Activated T-helper 1 cell treated with anti-CD3 and anti-CD28 coated beads, Interleukin-2, amount 50 U/mL, for 16 hours (primary cell): ENCODE measurements around the gene MYOD1.

Experiments
- DNase-seq, 2 donors: peaks; one replicate each; pipeline ENCODE4 v3.0.0-alpha.2; 2020; ENCODE audit warnings: low read depth in 1 of 2, low spot score in 1 of 2

MYOD1 gene

DNA sequence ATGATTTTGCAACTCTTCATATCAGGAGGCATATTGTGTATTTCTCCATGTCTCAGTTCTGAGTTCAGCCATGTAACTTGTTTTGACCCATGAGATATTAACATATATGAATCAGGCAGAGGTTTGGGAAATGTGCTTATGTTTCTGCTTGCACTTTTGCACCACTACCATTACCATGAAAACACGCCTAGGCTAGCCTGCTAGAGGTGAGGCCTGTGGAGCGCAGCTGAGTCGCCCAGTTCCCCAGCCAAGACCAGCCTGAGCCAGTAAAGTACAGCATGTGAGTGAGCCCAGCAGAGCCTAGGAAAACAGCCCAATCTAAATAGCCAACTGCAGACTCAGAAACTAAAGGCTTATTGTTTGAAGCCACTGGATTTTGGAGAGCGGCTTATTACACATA is 18.4 kb upstream of the MYOD1 start:
- no peak for DNase-seq

DNA sequence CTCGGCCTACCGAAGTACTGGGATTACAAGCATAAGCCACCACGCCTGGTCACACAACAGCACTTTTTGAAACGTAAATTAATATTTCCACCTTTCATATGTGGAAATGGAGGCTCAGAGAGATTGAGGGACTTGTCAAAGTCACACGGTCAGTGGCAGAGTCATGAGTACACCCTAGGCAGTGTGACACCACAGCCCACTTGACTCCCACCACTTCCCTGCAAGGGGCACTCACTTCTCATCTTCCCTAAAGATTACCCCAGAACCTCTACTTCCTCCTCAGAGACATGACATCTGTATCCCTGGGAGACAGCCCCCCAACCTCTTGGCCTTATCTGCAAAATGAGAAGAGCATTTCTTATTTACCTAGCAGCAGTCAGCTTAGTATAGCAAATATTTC is 16.5 kb upstream of the MYOD1 start:
- no peak for DNase-seq

DNA sequence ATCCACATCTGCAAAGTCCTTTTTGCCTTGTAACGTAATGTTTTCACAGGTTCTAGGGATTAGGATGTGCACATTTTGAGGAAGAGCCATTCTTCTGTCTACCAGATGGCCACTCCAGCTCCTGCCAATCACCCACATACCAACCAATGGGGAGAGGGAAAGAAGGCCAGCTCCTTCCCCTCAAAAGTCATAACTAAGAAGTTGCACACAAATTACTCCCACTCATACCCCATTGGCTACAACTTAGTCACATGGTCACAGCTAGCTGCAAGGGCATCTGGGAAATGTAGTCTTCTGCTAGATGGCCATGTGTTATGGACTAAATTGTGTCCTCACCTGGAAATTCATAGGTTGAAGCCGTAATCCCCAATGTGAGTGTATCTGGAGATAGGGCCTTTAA is 15.4 kb upstream of the MYOD1 start:
- DNase-seq, result no peak

DNA sequence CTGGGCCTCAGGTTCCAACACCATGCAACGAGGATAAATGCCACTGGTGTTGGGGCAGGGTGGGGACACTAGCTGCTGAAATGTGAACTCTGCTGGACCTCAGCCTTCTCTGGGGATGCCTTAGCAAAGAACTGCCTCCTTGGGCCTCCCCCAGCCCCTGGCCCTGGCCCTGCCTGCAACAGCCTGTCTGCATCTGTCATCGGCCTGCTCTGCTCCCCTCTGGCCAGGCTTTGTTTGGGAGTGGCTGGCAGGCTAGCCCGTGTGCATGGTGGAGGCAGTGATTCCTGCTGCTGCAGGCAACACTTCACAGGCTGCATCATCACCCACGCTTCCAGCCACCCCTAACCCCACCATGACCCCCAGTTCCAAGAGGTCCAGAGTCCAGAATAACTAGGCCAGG is 11.5 kb upstream of the MYOD1 start:
- DNase-seq, result no peak

DNA sequence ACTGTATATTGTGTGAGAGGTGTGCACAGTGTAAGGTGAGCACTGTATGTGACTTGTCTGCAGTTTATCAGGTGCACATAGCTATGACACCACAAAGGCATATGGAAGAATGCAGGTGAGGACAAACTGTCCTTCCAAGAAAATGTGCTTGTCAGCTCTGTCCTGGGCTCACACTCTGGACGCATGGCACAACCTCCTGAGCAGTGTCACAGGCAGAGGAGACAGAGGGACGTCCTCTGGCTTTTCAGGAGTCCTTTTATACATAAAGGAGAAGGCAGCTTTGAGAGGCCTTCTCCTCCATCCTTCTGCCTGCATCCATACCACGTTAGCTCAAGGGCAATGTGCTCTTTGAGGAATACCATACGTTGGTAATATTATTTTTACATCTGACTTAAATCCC is 7.5 kb upstream of the MYOD1 start:
- no peak for DNase-seq

DNA sequence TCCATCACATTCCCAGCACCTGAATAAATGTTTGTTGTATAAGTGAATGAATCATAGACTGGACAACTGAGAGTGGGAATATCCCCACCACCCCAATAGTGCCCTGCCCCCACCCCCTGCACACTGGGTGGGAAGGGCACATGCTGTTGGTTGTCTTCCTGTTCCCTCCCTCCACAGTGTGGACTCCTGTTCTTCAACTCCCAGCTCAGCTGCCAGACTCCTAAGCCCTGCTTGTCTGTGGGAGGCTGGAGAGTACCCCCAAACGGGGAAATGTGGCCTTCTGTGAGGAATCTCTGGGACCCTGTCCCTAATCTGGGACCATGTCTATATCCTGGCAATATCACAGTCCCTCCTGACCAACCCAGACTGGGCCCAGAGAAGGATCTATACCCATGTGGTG is 5.5 kb upstream of the MYOD1 start:
- DNase-seq, result no peak

DNA sequence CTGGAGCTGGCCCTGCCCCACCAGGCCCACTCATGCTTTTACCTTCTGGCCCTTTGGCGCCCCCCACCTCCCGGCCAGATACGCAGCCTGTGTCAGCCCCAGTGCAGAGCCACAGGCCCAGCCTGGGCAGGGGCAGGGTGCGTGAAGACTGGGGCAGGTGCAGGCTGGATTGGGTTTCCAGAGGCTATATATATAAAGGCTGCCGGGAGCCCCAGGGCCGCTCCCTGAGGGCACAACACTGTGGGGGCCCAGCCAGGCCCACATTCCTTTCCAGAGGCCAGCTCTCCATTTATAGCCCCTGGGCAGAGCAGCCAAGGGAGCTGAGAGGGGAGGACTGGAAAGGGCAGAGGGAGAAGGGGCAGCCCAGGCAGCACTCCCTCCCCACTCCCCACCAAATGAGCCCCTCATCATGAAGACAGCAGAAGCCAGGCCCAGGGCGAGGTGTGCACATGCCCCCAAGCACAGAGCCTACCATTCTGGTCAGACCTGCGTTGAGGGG is 5.0 kb upstream of the MYOD1 start:
- DNase-seq, result no peak

DNA sequence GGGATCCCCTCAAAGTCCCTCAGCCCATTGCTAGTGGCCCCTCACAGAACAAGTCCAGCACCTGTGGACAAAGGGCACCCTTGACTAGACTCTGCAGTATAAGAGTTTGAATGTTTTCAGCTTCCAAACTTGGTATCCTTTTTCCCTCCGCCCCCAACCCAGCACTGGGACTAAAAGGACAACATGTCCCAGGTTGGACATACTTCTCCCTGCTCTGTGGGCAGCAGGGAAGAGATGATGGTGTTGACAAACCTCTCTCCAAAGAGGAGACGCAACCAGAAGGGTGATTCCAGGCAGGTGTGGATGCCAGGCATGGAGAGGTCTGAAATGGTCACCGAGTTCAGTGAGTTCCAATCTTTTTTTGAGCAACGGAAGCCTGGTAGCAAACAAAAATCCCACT is 4.5 kb upstream of the MYOD1 start:
- no peak for DNase-seq

DNA sequence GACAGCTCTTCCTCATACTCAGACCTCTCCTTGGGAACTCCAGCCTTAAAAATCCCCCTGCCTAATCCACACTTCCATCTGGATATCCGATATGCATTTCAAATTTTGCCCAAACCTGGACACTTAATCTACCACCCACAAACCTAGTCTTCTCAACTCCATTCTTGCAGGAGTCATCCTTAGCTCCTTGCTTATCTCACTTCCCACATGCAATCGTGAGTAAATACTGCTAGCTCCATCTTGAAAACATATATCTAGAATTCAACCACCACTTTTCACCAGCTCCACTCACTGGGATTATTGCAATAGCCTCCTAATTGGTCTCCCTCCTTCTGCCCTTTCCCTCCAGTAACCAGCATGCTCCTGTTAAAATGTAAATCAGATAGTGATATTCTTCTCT is 2.6 kb upstream of the MYOD1 start:
- DNase-seq, result no peak

DNA sequence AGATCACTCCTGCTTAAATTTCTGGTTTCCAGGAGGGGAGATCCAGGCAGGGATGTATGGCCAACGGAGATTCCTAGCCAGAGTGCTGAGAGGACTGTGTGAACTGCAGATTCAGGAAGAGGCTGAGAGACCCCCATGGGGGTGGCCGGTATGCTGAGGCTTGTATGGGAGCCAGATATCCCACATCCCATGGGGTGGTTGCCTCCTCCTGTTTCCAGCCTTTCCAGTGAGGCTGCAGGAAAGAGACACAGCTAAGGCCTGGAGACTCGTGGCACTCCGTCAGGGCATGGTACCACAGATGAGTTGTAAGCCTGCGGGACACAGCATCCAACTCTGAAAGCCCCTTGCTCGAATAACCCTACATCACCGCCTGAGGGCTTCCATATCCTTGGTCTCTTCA is 1.4 kb upstream of the MYOD1 start:
- DNase-seq, result no peak

DNA sequence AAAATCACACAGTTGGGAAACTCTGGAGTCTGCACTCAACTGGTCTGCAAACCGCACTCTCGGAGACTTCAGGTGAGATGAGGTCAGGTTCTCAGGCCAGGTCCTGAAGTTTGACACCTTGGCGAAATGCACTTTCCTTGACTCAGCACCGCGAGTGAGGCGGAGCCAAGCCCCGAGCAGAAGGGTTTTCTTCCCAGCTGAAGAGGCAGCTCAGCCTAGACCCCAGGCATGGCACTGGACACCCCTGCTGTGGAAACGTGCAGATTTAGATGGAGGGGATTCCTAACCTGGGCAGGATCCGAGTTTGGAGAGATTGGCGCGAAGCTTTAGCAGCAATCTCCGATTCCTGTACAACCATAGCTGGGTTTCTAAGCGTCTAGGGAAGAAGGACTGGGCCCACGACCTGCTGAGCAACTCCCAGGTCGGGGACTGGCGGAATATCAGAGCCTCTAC is 835 bp upstream of the MYOD1 start:
- DNase-seq, result no peak

DNA sequence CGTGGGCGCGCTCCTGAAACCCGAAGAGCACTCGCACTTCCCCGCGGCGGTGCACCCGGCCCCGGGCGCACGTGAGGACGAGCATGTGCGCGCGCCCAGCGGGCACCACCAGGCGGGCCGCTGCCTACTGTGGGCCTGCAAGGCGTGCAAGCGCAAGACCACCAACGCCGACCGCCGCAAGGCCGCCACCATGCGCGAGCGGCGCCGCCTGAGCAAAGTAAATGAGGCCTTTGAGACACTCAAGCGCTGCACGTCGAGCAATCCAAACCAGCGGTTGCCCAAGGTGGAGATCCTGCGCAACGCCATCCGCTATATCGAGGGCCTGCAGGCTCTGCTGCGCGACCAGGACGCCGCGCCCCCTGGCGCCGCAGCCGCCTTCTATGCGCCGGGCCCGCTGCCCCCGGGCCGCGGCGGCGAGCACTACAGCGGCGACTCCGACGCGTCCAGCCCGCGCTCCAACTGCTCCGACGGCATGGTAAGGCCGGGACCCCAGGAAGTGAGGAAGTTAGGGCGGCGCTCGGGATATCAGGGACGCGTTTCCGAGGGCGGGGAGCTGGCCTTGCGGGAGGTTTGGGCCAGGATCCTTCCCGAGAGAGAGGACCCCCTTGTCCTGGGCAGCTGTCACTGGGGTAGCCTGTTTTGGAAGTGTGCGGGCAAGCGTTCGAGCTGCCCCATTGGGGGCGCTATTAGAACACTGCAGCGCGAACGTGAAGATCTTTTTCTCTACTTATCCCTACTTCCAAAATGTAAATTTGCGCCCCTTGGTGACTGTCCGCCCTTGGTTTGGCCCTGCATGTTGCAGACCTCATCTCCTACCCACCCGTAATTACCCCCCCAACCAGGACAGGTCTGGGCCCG is 796 bp downstream of the MYOD1 start:
- DNase-seq, result no peak

DNA sequence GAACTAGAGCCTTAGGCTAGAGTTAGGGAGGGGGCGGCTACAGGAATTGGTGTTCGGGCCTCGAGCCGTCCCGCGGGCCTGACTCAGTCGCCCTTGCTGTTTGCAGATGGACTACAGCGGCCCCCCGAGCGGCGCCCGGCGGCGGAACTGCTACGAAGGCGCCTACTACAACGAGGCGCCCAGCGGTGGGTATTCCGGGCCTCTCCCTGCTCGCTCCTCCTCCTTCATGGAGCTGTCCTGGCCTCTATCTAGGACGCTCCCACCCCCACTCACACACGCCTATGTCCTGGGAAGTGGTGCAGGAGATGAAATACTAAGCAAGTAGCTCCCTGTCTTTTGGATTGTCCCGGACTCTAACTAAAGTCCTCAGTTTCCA is 1.4 kb downstream of the MYOD1 start:
- no peak for DNase-seq

DNA sequence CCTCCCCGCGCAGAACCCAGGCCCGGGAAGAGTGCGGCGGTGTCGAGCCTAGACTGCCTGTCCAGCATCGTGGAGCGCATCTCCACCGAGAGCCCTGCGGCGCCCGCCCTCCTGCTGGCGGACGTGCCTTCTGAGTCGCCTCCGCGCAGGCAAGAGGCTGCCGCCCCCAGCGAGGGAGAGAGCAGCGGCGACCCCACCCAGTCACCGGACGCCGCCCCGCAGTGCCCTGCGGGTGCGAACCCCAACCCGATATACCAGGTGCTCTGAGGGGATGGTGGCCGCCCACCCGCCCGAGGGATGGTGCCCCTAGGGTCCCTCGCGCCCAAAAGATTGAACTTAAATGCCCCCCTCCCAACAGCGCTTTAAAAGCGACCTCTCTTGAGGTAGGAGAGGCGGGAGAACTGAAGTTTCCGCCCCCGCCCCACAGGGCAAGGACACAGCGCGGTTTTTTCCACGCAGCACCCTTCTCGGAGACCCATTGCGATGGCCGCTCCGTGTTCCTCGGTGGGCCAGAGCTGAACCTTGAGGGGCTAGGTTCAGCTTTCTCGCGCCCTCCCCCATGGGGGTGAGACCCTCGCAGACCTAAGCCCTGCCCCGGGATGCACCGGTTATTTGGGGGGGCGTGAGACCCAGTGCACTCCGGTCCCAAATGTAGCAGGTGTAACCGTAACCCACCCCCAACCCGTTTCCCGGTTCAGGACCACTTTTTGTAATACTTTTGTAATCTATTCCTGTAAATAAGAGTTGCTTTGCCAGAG is 2.0 kb downstream of the MYOD1 start:
- no peak for DNase-seq

DNA sequence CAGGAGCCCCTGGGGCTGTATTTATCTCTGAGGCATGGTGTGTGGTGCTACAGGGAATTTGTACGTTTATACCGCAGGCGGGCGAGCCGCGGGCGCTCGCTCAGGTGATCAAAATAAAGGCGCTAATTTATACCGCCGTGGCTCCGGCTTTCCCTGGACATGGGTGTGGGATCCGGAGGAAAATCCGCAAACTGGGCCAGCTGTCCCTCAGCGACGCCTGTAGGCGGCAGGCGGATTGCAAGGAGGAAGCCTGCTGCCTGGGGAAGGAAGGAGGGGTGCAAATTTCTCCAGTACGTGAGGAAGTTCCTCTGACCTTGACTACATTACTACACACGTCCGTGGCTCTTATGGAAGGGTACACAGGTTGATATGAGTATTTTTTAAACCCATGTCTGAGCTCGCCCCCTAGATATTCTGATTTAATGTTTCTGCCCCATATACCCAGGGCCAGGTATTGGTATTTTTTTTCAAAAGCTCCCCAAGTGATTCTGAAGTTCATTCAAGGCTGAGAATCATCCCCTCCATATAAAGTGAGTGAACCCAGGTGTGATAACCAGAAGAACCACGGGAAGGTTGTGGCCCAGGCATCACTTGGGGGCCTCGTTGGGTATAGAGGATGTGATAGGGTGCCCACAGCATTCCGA is 2.8 kb downstream of the MYOD1 start:
- DNase-seq, result no peak

DNA sequence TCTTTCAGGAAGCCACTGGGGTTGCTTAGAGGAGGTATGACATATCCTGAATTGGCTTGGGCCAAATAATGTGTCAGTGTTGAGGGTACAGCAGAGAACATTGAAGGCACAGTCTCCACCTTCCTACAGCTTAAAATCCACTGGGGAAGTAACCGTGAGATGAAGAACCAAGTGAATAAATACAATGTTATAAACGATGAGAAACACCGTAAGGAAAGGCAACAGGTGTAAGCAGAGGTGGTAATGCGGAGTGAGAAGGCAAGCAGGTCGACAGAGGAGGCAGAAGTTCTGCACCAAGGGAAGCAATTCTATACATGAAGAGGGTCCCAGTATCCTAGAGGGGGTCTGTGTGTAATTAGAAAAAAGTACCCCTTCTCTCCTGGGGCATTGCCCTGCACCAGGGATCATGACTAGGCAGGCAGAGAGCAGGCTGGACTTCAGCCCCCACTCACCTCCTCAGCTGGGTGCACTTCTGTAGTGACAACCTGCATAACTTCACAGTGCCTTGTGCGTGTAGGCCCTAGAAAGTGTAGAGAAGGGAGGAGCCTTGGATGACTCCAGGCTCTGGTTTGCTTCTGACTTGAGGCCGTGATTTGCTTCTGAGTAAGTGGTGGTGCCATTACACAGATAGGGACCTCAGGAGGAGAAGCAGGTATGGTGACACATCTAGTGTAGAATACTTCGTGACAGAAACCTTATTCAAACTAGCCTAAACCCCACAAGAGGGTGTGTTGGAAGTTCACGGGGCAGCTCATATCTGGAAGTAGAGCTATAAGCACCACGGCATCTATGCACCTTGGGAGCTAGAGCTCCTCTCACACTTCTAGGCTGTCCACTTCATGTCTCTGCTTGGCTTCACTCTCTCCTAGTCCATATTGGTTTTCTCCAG is 4.9 kb downstream of the MYOD1 start:
- no peak for DNase-seq

DNA sequence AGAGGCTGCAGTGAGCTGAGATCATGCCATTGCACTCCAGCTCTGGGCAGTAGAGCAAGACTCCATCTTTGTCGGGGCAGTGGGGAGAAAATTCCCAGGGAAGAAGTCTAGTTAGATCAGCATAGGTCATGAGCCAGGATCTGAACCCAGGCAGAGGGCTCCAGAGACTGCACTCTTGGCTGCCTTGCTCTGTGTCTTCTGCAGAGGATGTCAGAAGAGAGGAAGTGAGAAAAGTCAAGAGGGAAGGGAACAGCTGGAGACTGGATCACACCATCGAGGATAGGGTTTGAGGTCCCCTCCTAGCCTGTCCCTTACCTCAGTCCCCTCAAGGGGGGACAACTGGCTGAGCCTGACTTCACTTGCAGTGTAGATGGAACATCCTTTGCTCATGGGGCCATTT is 5.8 kb downstream of the MYOD1 start:
- no peak for DNase-seq

DNA sequence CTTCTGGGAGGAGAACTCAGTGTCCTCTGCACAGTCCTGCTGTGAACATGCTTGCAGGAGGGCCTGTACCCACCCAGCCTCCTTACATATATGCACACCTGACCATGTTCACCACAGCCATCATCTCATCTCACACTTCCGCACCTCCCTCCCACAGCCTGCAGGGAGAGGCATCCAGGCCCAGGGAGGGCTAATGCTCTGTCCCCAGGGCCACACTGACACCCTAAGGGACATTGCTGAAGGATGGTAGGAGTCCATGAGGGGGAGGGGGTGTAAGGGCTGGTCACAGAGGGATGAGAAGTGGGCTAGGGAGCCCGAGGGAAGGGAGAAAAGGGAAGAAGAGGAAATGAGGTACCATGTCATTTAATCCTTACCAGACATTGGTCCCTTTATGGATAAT is 10.8 kb downstream of the MYOD1 start:
- no peak for DNase-seq

DNA sequence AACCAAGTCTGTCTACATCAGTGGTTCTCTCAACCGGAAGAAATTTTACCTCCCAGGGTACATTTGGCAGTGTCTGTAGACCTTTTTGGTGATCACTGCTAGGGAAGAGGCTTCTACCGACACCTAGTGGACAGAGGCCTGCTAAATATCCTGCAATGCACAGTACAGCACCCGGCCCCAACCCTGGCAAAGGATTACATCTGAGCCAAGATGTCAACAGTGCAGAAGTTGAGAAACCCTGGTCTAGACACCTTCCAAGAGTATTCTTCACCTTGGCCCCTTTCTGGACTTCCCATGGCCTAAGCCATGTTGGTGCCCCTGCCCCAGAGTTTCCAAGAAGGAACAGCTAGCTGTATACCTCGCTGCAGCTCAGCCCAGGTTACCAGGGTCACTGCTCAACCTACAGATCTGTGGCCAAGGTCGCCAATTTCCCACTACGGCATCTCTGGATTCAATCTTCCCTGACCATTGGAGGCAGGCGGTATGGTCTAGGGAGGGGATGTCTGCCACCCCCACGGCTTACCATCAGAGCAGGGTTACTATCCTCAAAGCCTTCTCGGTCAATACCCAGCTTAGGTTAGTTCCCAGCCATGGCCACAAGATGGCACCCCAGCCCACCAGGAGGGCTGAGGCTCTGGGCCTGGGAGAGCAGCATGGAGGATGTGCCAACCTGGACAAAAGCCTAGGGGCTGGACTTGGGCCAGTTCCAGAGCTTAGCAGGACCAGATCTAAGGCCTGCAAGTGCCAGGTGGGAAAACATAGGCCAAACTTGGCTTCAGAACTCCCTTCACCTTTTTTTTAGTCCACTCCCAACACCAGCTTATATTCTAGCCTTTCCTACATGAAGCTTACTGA is 11.5 kb downstream of the MYOD1 start:
- DNase-seq, result peak in 1 of 2 donors; percentile 26

DNA sequence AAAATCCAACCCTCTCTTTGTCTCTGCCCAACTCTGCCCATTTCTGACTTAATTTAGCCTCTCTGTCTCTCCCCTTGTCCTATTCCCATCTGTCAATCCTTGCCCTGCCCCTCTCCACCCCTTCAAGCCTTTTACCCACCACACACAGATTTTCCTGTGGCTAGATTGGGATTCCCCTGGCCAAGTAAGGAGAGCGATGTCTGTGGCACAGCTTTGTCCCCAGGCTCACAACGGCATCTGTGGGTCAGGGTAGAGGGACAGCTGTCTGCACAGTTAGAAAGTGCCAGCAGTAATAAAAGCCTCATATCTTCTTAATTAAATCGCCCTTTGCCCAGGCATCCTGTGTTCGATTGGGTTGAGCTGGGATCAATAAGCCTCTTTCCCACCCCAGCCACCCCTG is 13.9 kb downstream of the MYOD1 start:
- no peak for DNase-seq
